Ovary (tissue), 9 donors: ENCODE results near the gene FUCA2. TPM values are rescaled to one million over a fixed set of nuclear protein-coding genes. Genes with fewer than 3 reads are reported as not detected.

Experiments used
- DNase-seq, 5 donors: peaks; one replicate each; pipeline ENCODE4 v3.0.0-alpha.2; 2019 to 2020
- H3K27ac ChIP-seq, 2 donors: fragments of 200-600 bp; one replicate each; pipeline versions ENCODE4 v1.5.1 to v1.8.0; 2019 to 2022
- H3K27me3 ChIP-seq: fragments of 200-600 bp; one replicate; pipeline ENCODE4 v1.8.0; 2022
- H3K36me3 ChIP-seq: fragments of 200-600 bp; sonication (generic); one replicate; pipeline ENCODE4 v1.5.1; 2019
- H3K4me1 ChIP-seq: one replicate; pipeline ENCODE4 v1.8.1; 2013; ENCODE audit warnings: mild to moderate bottlenecking, moderate library complexity; ENCODE audit not compliant: insufficient read depth
- H3K4me3 ChIP-seq: fragments of 200-600 bp; sonication (generic); one replicate; pipeline ENCODE4 v1.5.1; 2017
- H3K9me3 ChIP-seq, 2 donors: fragments of 200-600 bp in 1 of 2; sonication (generic) in 1 of 2; one replicate each; pipeline versions ENCODE4 v1.5.1 to v1.8.1; 2013 to 2019; ENCODE audit warnings: mild to moderate bottlenecking in 1 of 2, moderate library complexity in 1 of 2
- EP300 ChIP-seq: sonication (generic); formaldehyde crosslinking; IDR thresholded peaks from one replicate; pipeline ENCODE4 v1.6.1; 2017; ENCODE audit warnings: antibody characterized with exemption
- POLR2A ChIP-seq: fragments of 450-650 bp; IDR thresholded peaks from one replicate; pipeline ENCODE4 v1.6.1; 2017; ENCODE audit warnings: antibody characterized with exemption, mild to moderate bottlenecking, moderate library complexity
- WGBS, 3 donors: extraction: QIAGEN DNeasy Blood & Tissue Kit in 1 of 3; methylation state at CpG; one replicate each; pipeline versions ENCODE4 v1.1.5 to v1.1.7; 2013 to 2017; 5-methylcytosine and 5-hydroxymethylcytosine counted together
- intact Hi-C, 4 donors: fragments of 100-400 bp; cut with DNase I; formaldehyde crosslinking; loops; one replicate each; pipeline versions ENCODE4 v1.11.0 to v1.15.1; 2022 to 2023
- polyA plus RNA-seq, 2 donors: library from polyadenylated mRNA; stranded (reverse); fragments of 200-250 nt in 1 of 2; fragments of 350-450 nt in 1 of 2; fragmentation: Illumina TruSeq in 1 of 2; extraction: RNeasy Lipid Tissue Mini Kit (QIAGEN cat#74804) in 1 of 2; gene quantifications; one replicate each; pipeline ENCODE4 v1.2.3, GENCODE V29; 2013 to 2014
- total RNA-seq, 7 donors: library from RNA; depleted of rRNA in 2 of 7; stranded (reverse); fragments of >200 nt in 2 of 7; fragmentation: NEBNext Ultra II Directional in 3 of 7; extraction: Animal tissue kit (Norgen Biotek cat#: 25700) in 3 of 7; gene quantifications; one replicate each; pipeline versions ENCODE4 v1.1.0 to v1.2.4, GENCODE V29; 2016 to 2023
- TF ChIP-seq, protein P1 (sequence below), 3 donors: fragments of 450-650 bp in 2 of 3; fragments of 200-600 bp in 1 of 3; IDR thresholded peaks; one replicate each; pipeline versions ENCODE4 v1.5.1 to v1.8.0; 2016 to 2022; ENCODE audit warnings: antibody characterized with exemption in 3 of 3, mild to moderate bottlenecking in 1 of 3
- donor health status: DM: no; HTN: no; CAD: no; lungs with moderate emphysema.
- donor health status: DM: no; HTN: no; CAD: no.
- donor health status: Bipolar disorder and iron deficiency.
- donor health status: DM: yes; HTN: yes; CAD: no.
- donor health status: DM: no; HTN: no; CAD: no.
- donor health status: DM: yes; HTN: yes; CAD: no.

FUCA2 gene
- total and polyA plus RNA-seq, 9 donors, result 23.2 to 68.1 (median 44.8) TPM

DNA sequence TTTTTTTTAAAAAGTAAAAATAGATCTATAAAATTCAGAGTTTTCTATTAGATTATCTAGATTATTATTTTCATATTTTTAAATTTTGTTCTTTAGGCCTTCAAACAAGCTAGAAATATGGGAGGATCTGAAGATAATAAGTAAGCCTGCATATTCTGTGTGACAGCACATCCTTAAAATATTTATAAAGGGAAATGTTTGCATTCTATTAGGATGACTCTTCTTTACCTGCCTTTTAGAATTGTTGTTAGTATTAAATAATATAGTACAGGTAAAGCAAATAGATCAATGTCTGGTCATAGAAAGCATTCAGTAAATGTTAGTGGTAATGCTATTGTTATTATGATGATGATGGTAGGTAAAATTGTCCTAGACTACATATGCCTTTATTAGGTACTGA lies 43.5 kb downstream of the FUCA2 start:
- DNase-seq, result no peak
- intact Hi-C loops, result no loop called here
- Histone ChIP-seq H3K36me3 (no peaks in the 10 kb centered on the region), H3K4me1 (no peaks in the 10 kb centered on the region), H3K27ac (no peak overlapping the region), H3K27me3 (no peaks in the 10 kb centered on the region), H3K4me3 (no peak overlapping the region), H3K9me3 (no peaks in the 10 kb centered on the region)
- TF ChIP-seq, protein P1, sequence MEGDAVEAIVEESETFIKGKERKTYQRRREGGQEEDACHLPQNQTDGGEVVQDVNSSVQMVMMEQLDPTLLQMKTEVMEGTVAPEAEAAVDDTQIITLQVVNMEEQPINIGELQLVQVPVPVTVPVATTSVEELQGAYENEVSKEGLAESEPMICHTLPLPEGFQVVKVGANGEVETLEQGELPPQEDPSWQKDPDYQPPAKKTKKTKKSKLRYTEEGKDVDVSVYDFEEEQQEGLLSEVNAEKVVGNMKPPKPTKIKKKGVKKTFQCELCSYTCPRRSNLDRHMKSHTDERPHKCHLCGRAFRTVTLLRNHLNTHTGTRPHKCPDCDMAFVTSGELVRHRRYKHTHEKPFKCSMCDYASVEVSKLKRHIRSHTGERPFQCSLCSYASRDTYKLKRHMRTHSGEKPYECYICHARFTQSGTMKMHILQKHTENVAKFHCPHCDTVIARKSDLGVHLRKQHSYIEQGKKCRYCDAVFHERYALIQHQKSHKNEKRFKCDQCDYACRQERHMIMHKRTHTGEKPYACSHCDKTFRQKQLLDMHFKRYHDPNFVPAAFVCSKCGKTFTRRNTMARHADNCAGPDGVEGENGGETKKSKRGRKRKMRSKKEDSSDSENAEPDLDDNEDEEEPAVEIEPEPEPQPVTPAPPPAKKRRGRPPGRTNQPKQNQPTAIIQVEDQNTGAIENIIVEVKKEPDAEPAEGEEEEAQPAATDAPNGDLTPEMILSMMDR (IDR thresholded peaks at IDR 0.05), result no peak
- TF ChIP-seq EP300 (no peak), POLR2A (no peak)

GRCh38 chr6:143465546-143465945 lies 46.0 kb downstream of the FUCA2 start:
- Histone ChIP-seq H3K4me1 (no peaks in the 10 kb centered on the region), H3K27me3 (no peaks in the 10 kb centered on the region), H3K36me3 (no peaks in the 10 kb centered on the region), H3K9me3 (no peaks in the 10 kb centered on the region), H3K4me3 (no peak overlapping the region), H3K27ac (no peak overlapping the region)
- WGBS, 3 donors, result 76 to 88% (median 88%) methylated on average over 2 of the region's 2 CpGs
- intact Hi-C loops, result no loop called here
- DNase-seq, result no peak
- TF ChIP-seq POLR2A (no peak), EP300 (no peak)
- TF ChIP-seq, protein P1 (IDR thresholded peaks at IDR 0.05), result no peak

GRCh38 chr6:143457563-143458359 lies 53.8 kb downstream of the FUCA2 start:
- DNase-seq, result no peak
- Histone ChIP-seq H3K27me3 (no peaks in the 10 kb centered on the region), H3K27ac (no peak overlapping the region), H3K4me3 (no peak overlapping the region), H3K4me1 (no peaks in the 10 kb centered on the region), H3K9me3 (no peaks in the 10 kb centered on the region), H3K36me3 (no peaks in the 10 kb centered on the region)
- TF ChIP-seq EP300 (no peak), POLR2A (no peak)
- TF ChIP-seq, protein P1 (IDR thresholded peaks at IDR 0.05), result no peak
- intact Hi-C loops, result no loop called here
- 69 to 98% (median 97%) methylated on average over 2 of the region's 2 CpGs for WGBS, 3 donors

GRCh38 chr6:143451531-143451930 lies 60.0 kb downstream of the FUCA2 start:
- Histone ChIP-seq H3K27me3 (no peaks in the 10 kb centered on the region), H3K4me1 (no peaks in the 10 kb centered on the region), H3K27ac (no peak overlapping the region), H3K36me3 (no peaks in the 10 kb centered on the region), H3K9me3 (no peaks in the 10 kb centered on the region), H3K4me3 (peak overlapping the region; percentile 66)
- TF ChIP-seq, protein P1 (IDR thresholded peaks at IDR 0.05), result no peak
- TF ChIP-seq EP300 (no peak), POLR2A (no peak)
- no peak for DNase-seq
- intact Hi-C loops, result no loop called here
- WGBS, 3 donors, result 36 to 41% (median 41%) methylated on average over 4 of the region's 4 CpGs
